IMR-90 (cell line): ENCODE measurements around the gene SLC24A3. TPM values are rescaled to one million over a fixed set of nuclear protein-coding genes. Genes with fewer than 3 reads are reported as not detected.

Experiments
- ATAC-seq: fragments of 200-7000 bp; cut with Tn5 transposase; 2 replicates; pipeline ENCODE4 v1.9.1; 2020; ENCODE audit warnings: low read depth, mild to moderate bottlenecking, moderate library complexity
- BruUV-seq: library from RNA; stranded (reverse); fragments of 400-500 nt; replicated peaks from 2 replicates; lab custom pipeline; 2021; lab: Mats Ljungman, UMichigan
- CTCF ChIA-PET: fragments of 300-600 bp; formaldehyde crosslinking; extraction: SDS; loops from one replicate; lab custom pipeline; 2021; ENCODE audit warnings: antibody characterized with exemption; lab: Yijun Ruan, JAX
- POLR2A ChIA-PET: fragments of 300-600 bp; sonication (Branson Sonifier 250); formaldehyde crosslinking; loops from one replicate; lab custom pipeline; 2022; ENCODE audit warnings: antibody characterized with exemption; ENCODE audit not compliant: unreplicated experiment; lab: Charles Lee
- DNase-seq: peaks from one replicate; pipeline ENCODE4 v3.0.0; 2013
- H2AFZ ChIP-seq: replicated peaks from 2 replicates; pipeline ENCODE3; 2013; ENCODE audit warnings: low read length, mild to moderate bottlenecking; ENCODE audit not compliant: poor library complexity
- H2AK5ac ChIP-seq: 2 replicates; pipeline ENCODE4 v1.6.1; 2013; ENCODE audit warnings: low read depth, low read length, inconsistent platforms
- H2AK9ac ChIP-seq: replicated peaks from 2 replicates; pipeline ENCODE3; 2013; ENCODE audit warnings: mild to moderate bottlenecking, low read depth, low read length, moderate library complexity; ENCODE audit not compliant: poor library complexity
- H2BK120ac ChIP-seq: 2 replicates; pipeline ENCODE4 v1.6.1; 2013; ENCODE audit warnings: low read depth, low read length, inconsistent platforms
- H2BK15ac ChIP-seq: 3 replicates; pipeline ENCODE4 v1.6.1; 2013; ENCODE audit warnings: low read depth, low read length, inconsistent platforms
- H2BK20ac ChIP-seq: 2 replicates; pipeline ENCODE4 v1.6.1; 2013; ENCODE audit warnings: low read depth, mild to moderate bottlenecking, inconsistent platforms, low read length, moderate library complexity
- H2BK5ac ChIP-seq: 2 replicates; pipeline ENCODE4 v1.6.1; 2013; ENCODE audit warnings: mild to moderate bottlenecking, low read depth, low read length, inconsistent platforms; ENCODE audit not compliant: poor library complexity, severe bottlenecking
- H3K14ac ChIP-seq: replicated peaks from 2 replicates; pipeline ENCODE4 v1.6.1; 2013; ENCODE audit warnings: low read depth, low read length, inconsistent platforms
- H3K18ac ChIP-seq: 2 replicates; pipeline ENCODE4 v1.6.1; 2013; ENCODE audit warnings: low read depth, low read length, control low read depth
- H3K23ac ChIP-seq: 2 replicates; pipeline ENCODE4 v1.6.1; 2013; ENCODE audit warnings: low read depth, low read length, inconsistent platforms
- H3K27ac ChIP-seq: 2 replicates; pipeline ENCODE4 v1.5.1; 2013; ENCODE audit warnings: mild to moderate bottlenecking, control low read depth, low read length; ENCODE audit not compliant: insufficient read depth
- H3K27me3 ChIP-seq: 2 replicates; pipeline ENCODE4 v1.6.1; 2013; ENCODE audit warnings: low read length; ENCODE audit not compliant: control insufficient read depth, insufficient read depth
- H3K36me3 ChIP-seq: 2 replicates; pipeline ENCODE4 v1.6.1; 2013; ENCODE audit warnings: low read length, mixed read lengths; ENCODE audit not compliant: control insufficient read depth, insufficient read depth
- H3K4ac ChIP-seq: 2 replicates; pipeline ENCODE4 v1.6.1; 2013; ENCODE audit warnings: low read depth, low read length, inconsistent platforms
- H3K4me1 ChIP-seq: 2 replicates; pipeline ENCODE4 v1.6.1; 2013; ENCODE audit warnings: low read length, mixed read lengths; ENCODE audit not compliant: control insufficient read depth, insufficient read depth
- H3K4me2 ChIP-seq: 2 replicates; pipeline ENCODE4 v1.6.1; 2013; ENCODE audit warnings: low read depth, mild to moderate bottlenecking, control low read depth, low read length, moderate library complexity
- H3K4me3 ChIP-seq: 2 replicates; pipeline ENCODE4 v1.5.1; 2013; ENCODE audit warnings: low read depth, mild to moderate bottlenecking, control low read depth, low read length, moderate library complexity; ENCODE audit not compliant: insufficient read depth
- H3K56ac ChIP-seq: 2 replicates; pipeline ENCODE4 v1.6.1; 2013; ENCODE audit warnings: low read length, inconsistent platforms; ENCODE audit not compliant: insufficient read depth; ENCODE audit errors: extremely low read depth
- H3K79me1 ChIP-seq, 2 experiments: 2 replicates each; pipeline ENCODE4 v1.6.1; 2013; ENCODE audit warnings: low read length in 2 of 2, inconsistent platforms in 1 of 2, low read depth in 1 of 2
- H3K9ac ChIP-seq: 2 replicates; pipeline ENCODE4 v1.6.1; 2013; ENCODE audit warnings: low read depth, low read length, control low read depth
- H3K9me1 ChIP-seq: 2 replicates; pipeline ENCODE4 v1.6.1; 2013; ENCODE audit warnings: low read length, inconsistent platforms; ENCODE audit not compliant: insufficient read depth
- H3K9me3 ChIP-seq: 2 replicates; pipeline ENCODE4 v1.6.1; 2013; ENCODE audit warnings: low read length; ENCODE audit not compliant: control insufficient read depth, insufficient read depth
- H4K20me1 ChIP-seq: 2 replicates; pipeline ENCODE4 v1.6.1; 2013; ENCODE audit warnings: low read length, inconsistent platforms; ENCODE audit not compliant: insufficient read depth
- H4K5ac ChIP-seq: 2 replicates; pipeline ENCODE4 v1.6.1; 2013; ENCODE audit warnings: mild to moderate bottlenecking, low read depth, low read length, control low read depth
- H4K8ac ChIP-seq, 2 experiments: 2 replicates each; pipeline ENCODE4 v1.6.1; 2013; ENCODE audit warnings: low read depth in 2 of 2, low read length in 2 of 2, control low read depth in 1 of 2, inconsistent platforms in 1 of 2
- H4K91ac ChIP-seq: 2 replicates; pipeline ENCODE4 v1.6.1; 2013; ENCODE audit warnings: low read depth, low read length, inconsistent platforms; ENCODE audit not compliant: insufficient read depth
- CEBPB ChIP-seq: IDR thresholded peaks from 2 replicates; pipeline ENCODE4 v1.6.1; 2012; ENCODE audit warnings: low read depth, low read length, improper control_type of control experiment
- SMC3 ChIP-seq: fragments of 150-350 bp; IDR thresholded peaks from 2 replicates; pipeline ENCODE4 v1.6.1; 2016; ENCODE audit warnings: low read depth, mild to moderate bottlenecking, antibody characterized with exemption, low read length, moderate library complexity
- WGBS, 2 experiments: methylation state at CpG; one replicate each; pipeline versions ENCODE4 v1.1.5 to v1.1.7; 2013; ENCODE audit warnings: missing lambda C conversion rate in 2 of 2; ENCODE audit not compliant: insufficient read length in 1 of 2; ENCODE audit errors: extremely low coverage in 2 of 2; 5-methylcytosine and 5-hydroxymethylcytosine counted together
- dilution Hi-C: fragments of 300-500 bp; cut with HindIII; formaldehyde crosslinking; loops from one replicate; pipeline ENCODE4 v1.14.3; 2018; ENCODE audit warnings: low sequenced_read_pairs; ENCODE audit not compliant: unreplicated experiment
- in situ Hi-C: fragments of 300-500 bp; cut with MboI; formaldehyde crosslinking; loops from 3 replicates; pipeline ENCODE4 v1.14.3; 2019; ENCODE audit warnings: low sequenced_read_pairs, inconsistent platforms, mixed read lengths
- intact Hi-C: fragments of 100-400 bp; cut with micrococcal nuclease; formaldehyde crosslinking; loops from 2 replicates; pipeline ENCODE4 v1.10.0; 2022
- polyA plus RNA-seq, 3 experiments: library from polyadenylated mRNA; depleted of rRNA; stranded (reverse); fragments of >200 nt; gene quantifications; 2 replicates each; pipeline ENCODE4 v1.2.3, GENCODE V29; 2012; ENCODE audit warnings: low replicate concordance in 1 of 3
- total RNA-seq: library from RNA; depleted of rRNA; stranded (reverse); fragments of >200 nt; gene quantifications from 2 replicates; pipeline ENCODE4 v1.2.3, GENCODE V29; 2012

Gene SLC24A3
- total and polyA plus RNA-seq, 2 of the 4 experiments (the other 2 are of a cell fraction), result not detected

GRCh38 chr20:19761841-19762240 is 549.4 kb downstream of the SLC24A3 start:
- ChIA-PET CTCF (interaction anchor here (0.6 kb wide), 1 partner anchor 230 kb away, joined by 4 read pairs; no protein-coding TSS in a partner anchor), POLR2A (no interaction called here)
- H2AK5ac ChIP-seq, result no peak overlapping the region
- H4K91ac ChIP-seq, result no peak overlapping the region
- no peak overlapping the region for H2BK15ac ChIP-seq
- H3K4me1 ChIP-seq, result peaks cover 8% of the 10 kb centered on the region
- no peaks in the 10 kb centered on the region for H3K27me3 ChIP-seq
- H3K4ac ChIP-seq, result no peak overlapping the region
- H3K9me3 ChIP-seq, result no peaks in the 10 kb centered on the region
- H2BK120ac ChIP-seq, result no peak overlapping the region
- no peak overlapping the region for H3K4me2 ChIP-seq
- H3K9ac ChIP-seq, result no peak overlapping the region
- H3K14ac ChIP-seq, result no peak overlapping the region
- H4K8ac ChIP-seq, result no peak overlapping the region
- TF ChIP-seq SMC3 (no peak), CEBPB (no peak)
- H3K4me3 ChIP-seq, result no peak overlapping the region
- no peak overlapping the region for H3K18ac ChIP-seq
- H2AFZ ChIP-seq, result no peak overlapping the region
- no peak overlapping the region for H2AK9ac ChIP-seq
- no peak overlapping the region for H3K23ac ChIP-seq
- H3K56ac ChIP-seq, result no peak overlapping the region
- DNase-seq (no peak), ATAC-seq (no peak)
- no peak overlapping the region for H3K27ac ChIP-seq
- WGBS, 2 experiments, result no CpG with 5 or more reads among the region's 2 CpGs
- intact Hi-C loops, result no loop called here
- peaks cover 2% of the 10 kb centered on the region; the same call in 1 of the 2 replicates for H3K36me3 ChIP-seq
- H4K20me1 ChIP-seq, result peaks cover 14% of the 10 kb centered on the region
- H3K9me1 ChIP-seq, result peaks cover 8% of the 10 kb centered on the region
- H2BK5ac ChIP-seq, result no peak overlapping the region
- H2BK20ac ChIP-seq, result no peak overlapping the region
- no TSS peak for BruUV-seq
- dilution Hi-C loops, result no loop called here
- no peak overlapping the region for H4K5ac ChIP-seq
- in situ Hi-C loops, result no loop called here
- H3K79me1 ChIP-seq, result peaks cover 14 to 74% of the 10 kb centered on the region in 2 experiments
